Astrocyte (in vitro differentiated cells and primary cell): ENCODE measurements around the gene RABGAP1L. TPM values are rescaled to one million over a fixed set of nuclear protein-coding genes. Genes with fewer than 3 reads are reported as not detected.
A peak's percentile ranks its signal among the peaks of the same experiment; 100 is the strongest.

Experiments used
- DNase-seq: peaks from one replicate; pipeline ENCODE4 v3.0.0-alpha.2; 2010; ENCODE audit warnings: low read depth
- FAIRE-seq: peaks from 2 replicates; lab custom pipeline; 2011; peaks lifted over from hg19 to GRCh38; lab: Jason Lieb, UNC
- H2AFZ ChIP-seq: 2 replicates; pipeline ENCODE4 v1.6.0; 2012; ENCODE audit warnings: low read depth, low read length, inconsistent platforms
- H3K27ac ChIP-seq: 2 replicates; pipeline ENCODE4 v1.5.1; 2011; ENCODE audit warnings: low read depth, low read length, inconsistent platforms
- H3K27me3 ChIP-seq: 2 replicates; pipeline ENCODE4 v1.6.0; 2011; ENCODE audit warnings: low read length, inconsistent platforms; ENCODE audit not compliant: insufficient read depth
- H3K36me3 ChIP-seq: 2 replicates; pipeline ENCODE4 v1.5.1; 2011; ENCODE audit warnings: low read length, inconsistent platforms; ENCODE audit not compliant: insufficient read depth
- H3K4me1 ChIP-seq: 2 replicates; pipeline ENCODE4 v1.5.1; 2011; ENCODE audit warnings: low read length, inconsistent platforms; ENCODE audit not compliant: insufficient read depth
- H3K4me2 ChIP-seq: 2 replicates; pipeline ENCODE4 v1.6.0; 2012; ENCODE audit warnings: low read length, inconsistent platforms
- H3K4me3 ChIP-seq: 2 replicates; pipeline ENCODE4 v1.5.1; 2011; ENCODE audit warnings: low read depth, mild to moderate bottlenecking, low read length, inconsistent platforms; ENCODE audit not compliant: insufficient read depth
- H3K79me2 ChIP-seq: 2 replicates; pipeline ENCODE4 v1.6.0; 2012; ENCODE audit warnings: mild to moderate bottlenecking, low read length, inconsistent platforms; ENCODE audit not compliant: insufficient read depth
- H3K9ac ChIP-seq: 2 replicates; pipeline ENCODE4 v1.6.0; 2012; ENCODE audit warnings: mild to moderate bottlenecking, low read length, inconsistent platforms
- H3K9me3 ChIP-seq: 2 replicates; pipeline ENCODE4 v1.5.1; 2012; ENCODE audit warnings: low read depth, mild to moderate bottlenecking, low read length, inconsistent platforms; ENCODE audit not compliant: insufficient read depth
- H4K20me1 ChIP-seq: 2 replicates; pipeline ENCODE4 v1.6.0; 2012; ENCODE audit warnings: low read length, inconsistent platforms; ENCODE audit not compliant: insufficient read depth
- H3K27ac Mint-ChIP-seq: one replicate; pipeline ENCODE4 v1.8.0; 2021; ENCODE audit warnings: mild to moderate bottlenecking, mixed read lengths; ENCODE audit not compliant: unreplicated experiment
- H3K27me3 Mint-ChIP-seq: one replicate; pipeline ENCODE4 v1.8.0; 2021; ENCODE audit warnings: low read depth, mixed read lengths; ENCODE audit not compliant: unreplicated experiment
- H3K36me3 Mint-ChIP-seq: one replicate; pipeline ENCODE4 v1.8.0; 2021; ENCODE audit warnings: low read depth, mixed read lengths; ENCODE audit not compliant: unreplicated experiment
- H3K4me1 Mint-ChIP-seq: one replicate; pipeline ENCODE4 v1.8.0; 2021; ENCODE audit warnings: low read depth, mixed read lengths; ENCODE audit not compliant: unreplicated experiment
- H3K4me3 Mint-ChIP-seq: one replicate; pipeline ENCODE4 v1.8.0; 2021; ENCODE audit warnings: mild to moderate bottlenecking, moderate library complexity, mixed read lengths; ENCODE audit not compliant: unreplicated experiment
- H3K9me3 Mint-ChIP-seq: one replicate; pipeline ENCODE4 v1.8.0; 2021; ENCODE audit warnings: mild to moderate bottlenecking, mixed read lengths; ENCODE audit not compliant: unreplicated experiment
- CTCF ChIP-seq: IDR thresholded peaks from 2 replicates; pipeline ENCODE4 v1.5.1; 2011; ENCODE audit warnings: low read depth, mild to moderate bottlenecking, inconsistent platforms, low read length, moderate library complexity; ENCODE audit not compliant: insufficient read depth
- EZH2 ChIP-seq: IDR thresholded peaks from 2 replicates; pipeline ENCODE4 v1.6.1; 2012; ENCODE audit warnings: mild to moderate bottlenecking, low read length, inconsistent platforms; ENCODE audit not compliant: insufficient read depth
- total RNA-seq: library from RNA; stranded (reverse); gene quantifications from 2 replicates; pipeline ENCODE4 v1.2.1, GENCODE V29; 2021

Gene RABGAP1L
- total RNA-seq, 1 donor from 2014 or later, result 40.2 TPM

- Mint-ChIP-seq H3K4me3 (no peak overlapping the region), H3K27ac (no peak overlapping the region), H3K4me1 (no peaks in the 10 kb centered on the region), H3K27me3 (no peaks in the 10 kb centered on the region), H3K9me3 (peaks cover 5% of the 10 kb centered on the region), H3K36me3 (peaks cover 9% of the 10 kb centered on the region)
- Histone ChIP-seq H2AFZ (no peak overlapping the region), H3K4me3 (no peak overlapping the region), H3K27me3 (no peaks in the 10 kb centered on the region), H4K20me1 (peaks cover 14% of the 10 kb centered on the region), H3K4me2 (no peak overlapping the region), H3K36me3 (no peaks in the 10 kb centered on the region), H3K27ac (no peak overlapping the region), H3K9ac (no peak overlapping the region), H3K4me1 (no peaks in the 10 kb centered on the region), H3K79me2 (peaks cover 7% of the 10 kb centered on the region), H3K9me3 (no peaks in the 10 kb centered on the region)
- FAIRE-seq (no peak), DNase-seq (peak; percentile 90)
- TF ChIP-seq EZH2, result no peak
- no peak for TF ChIP-seq CTCF
These were observed 63.0 kb downstream of the RABGAP1L start for GRCh38 chr1:174222166-174222949.

GRCh38 chr1:174224641-174225040 is 65.3 kb downstream of the RABGAP1L start:
- H3K4me1 ChIP-seq, result no peaks in the 10 kb centered on the region

More at GRCh38 chr1:174224641-174225040, 65.3 kb downstream of the RABGAP1L start:
- no peaks in the 10 kb centered on the region for H3K36me3 ChIP-seq
- no peak overlapping the region for H3K27ac ChIP-seq
- Mint-ChIP-seq H3K27ac (no peak overlapping the region), H3K4me3 (no peak overlapping the region), H3K36me3 (peaks cover 9% of the 10 kb centered on the region), H3K27me3 (no peaks in the 10 kb centered on the region), H3K9me3 (peaks cover 5% of the 10 kb centered on the region), H3K4me1 (no peaks in the 10 kb centered on the region)
- no peaks in the 10 kb centered on the region for H3K27me3 ChIP-seq
- H3K79me2 ChIP-seq, result no peaks in the 10 kb centered on the region
- H3K9me3 ChIP-seq, result no peaks in the 10 kb centered on the region
- peaks cover 3% of the 10 kb centered on the region for H4K20me1 ChIP-seq
- FAIRE-seq (no peak), DNase-seq (no peak)
- H3K4me2 ChIP-seq, result no peak overlapping the region
- H3K4me3 ChIP-seq, result no peak overlapping the region
- H2AFZ ChIP-seq, result no peak overlapping the region
- no peak overlapping the region for H3K9ac ChIP-seq
- TF ChIP-seq EZH2 (no peak), CTCF (no peak)
